NK-92 (cell line): ENCODE measurements around the gene SHPK.
"Not testable (repeated sequence)": the region's sequence is repeated elsewhere in the genome, so short reads cannot be mapped to it uniquely, and the experiment has no call there.

Experiments used
- DNase-seq: peaks from one replicate; lab custom pipeline; 2025; ENCODE audit not compliant: unreplicated experiment; lab: John Stamatoyannopoulos, UW

Gene SHPK

GRCh38 chr17:3590768-3591167 lies 45.3 kb downstream of the SHPK start:
- no peak for DNase-seq

DNA sequence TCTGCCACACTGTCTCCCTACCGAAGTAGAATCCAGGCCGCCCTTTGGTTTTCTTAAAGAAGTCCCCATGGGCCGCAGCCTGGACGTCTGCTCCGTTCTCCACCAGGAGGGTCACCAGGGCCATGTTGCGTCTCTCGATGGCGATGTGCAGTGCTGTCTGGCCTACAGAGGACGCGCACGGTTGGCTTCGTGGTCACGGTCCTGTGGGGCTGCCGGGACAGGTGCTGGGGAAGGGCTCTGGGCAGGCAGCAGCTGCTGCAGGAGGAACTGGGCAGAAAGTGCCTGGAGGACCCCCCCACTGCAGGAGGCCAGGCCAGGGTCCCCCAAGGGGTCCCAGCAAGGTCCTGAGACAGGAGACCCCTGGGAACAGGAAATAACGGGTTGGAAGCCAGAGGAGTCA lies 45.8 kb downstream of the SHPK start:
- DNase-seq = no peak

GRCh38 chr17:3589784-3590183 lies 46.3 kb downstream of the SHPK start:
- DNase-seq = no peak

GRCh38 chr17:3585826-3586225 lies 50.2 kb downstream of the SHPK start:
- no peak for DNase-seq

DNA sequence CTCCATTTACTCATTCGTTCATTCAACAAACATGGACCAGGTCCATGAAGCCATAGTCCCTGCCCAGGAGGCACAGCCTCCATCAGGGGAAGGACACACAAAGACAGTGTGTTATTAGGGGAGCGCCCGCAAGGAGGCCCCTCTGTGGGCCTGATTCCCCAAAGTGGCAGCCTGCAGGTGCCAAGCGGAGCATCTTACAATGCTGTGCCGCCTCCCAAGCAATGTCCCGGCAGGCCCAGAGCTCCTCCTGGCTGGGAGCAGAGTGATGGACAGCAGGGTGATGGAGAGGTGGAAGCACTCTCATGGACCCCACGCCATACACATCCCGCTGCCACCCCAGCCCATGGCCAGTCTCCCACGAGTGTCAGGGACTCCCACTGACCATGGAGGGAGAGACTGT lies 52.6 kb downstream of the SHPK start:
- no peak for DNase-seq

- DNase-seq = no peak
Observed at GRCh38 chr17:3582915-3583314, 53.1 kb downstream of the SHPK start.

DNA sequence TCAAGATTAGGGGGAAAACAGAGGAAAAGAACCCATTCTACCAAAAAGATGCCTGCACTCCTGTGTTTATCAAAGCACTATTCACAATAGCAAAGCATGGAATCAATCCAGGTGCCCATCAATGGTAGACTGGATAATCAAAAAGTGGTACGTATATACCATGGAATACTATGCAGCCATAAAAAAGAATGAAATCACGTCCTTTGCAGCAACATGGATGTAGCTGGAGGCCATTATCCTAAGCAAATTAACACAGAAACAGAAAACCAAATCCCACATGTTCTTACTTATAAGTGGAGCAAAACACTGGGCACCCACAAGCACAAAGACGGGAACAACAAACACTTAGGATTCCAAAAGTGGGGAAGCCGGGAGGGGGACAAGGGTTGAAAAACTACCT lies 57.4 kb downstream of the SHPK start:
- DNase-seq = not testable (repeated sequence)

GRCh38 chr17:3576970-3577369 lies 59.1 kb downstream of the SHPK start:
- DNase-seq = no peak

DNA sequence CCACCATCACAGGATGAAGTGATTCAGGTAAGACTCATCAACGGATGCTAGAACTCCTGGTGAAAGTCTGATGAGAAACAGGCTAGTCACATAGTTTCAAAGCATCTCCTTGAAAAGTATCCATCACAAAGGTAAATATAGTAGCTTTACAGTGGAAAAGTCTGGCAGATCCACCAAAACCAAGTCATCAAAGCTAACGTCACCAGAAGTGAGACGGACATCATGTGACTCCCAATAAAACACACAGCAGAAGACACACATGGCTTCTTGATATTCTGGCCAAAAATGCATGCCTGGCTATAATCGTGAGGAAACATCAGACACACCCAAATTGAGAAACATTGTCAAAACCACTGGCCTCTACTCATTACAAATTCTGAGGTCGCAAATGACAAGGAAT lies 60.5 kb downstream of the SHPK start:
- DNase-seq = no peak

- DNase-seq = no peak
Observed at GRCh38 chr17:3574231-3574630, 61.8 kb downstream of the SHPK start.

GRCh38 chr17:3573246-3574100 lies 62.6 kb downstream of the SHPK start:
- DNase-seq = no peak

- no peak for DNase-seq
Observed at GRCh38 chr17:3572231-3572630, 63.8 kb downstream of the SHPK start.

DNA sequence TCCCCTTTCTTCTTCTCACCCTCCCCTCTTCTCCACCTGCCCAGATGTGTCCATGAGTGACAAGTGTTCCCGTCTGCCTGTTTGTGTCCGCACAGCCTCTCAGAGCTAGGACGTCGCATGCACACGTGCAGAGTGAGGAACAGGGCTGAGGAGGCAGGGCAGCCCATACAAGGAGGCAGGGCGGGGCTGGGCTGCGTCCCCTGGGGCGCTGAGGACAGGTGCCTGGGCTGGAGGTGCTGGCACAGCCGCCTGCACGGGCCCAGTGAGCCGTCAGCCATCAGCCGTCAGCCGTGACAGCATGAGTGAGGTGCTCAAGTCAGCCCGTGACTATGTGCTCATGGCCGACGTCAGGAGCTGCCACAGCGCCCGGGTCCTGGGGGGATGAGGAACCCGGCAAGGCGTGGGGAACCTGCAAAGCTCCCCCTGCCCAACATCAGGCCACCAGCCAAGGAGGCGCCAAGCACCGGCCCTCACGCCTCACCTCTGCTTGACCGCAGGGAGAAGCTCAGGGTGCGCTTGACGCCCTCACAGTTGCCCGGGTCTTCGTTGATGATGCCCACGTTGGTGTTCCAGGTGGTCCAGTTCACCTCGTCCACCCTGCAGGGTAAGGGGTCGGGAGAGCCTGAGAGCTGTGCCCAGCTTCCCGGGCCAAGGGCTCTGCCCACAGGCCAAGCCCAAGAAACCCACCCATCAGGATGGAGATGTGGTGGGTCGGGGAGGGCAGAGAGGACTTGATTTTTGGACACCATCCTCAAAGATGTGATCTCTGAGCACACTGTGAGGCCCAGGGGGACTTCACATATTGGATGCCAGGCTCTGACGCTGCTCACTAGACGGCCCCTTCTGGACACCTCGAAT lies 64.8 kb downstream of the SHPK start:
- no peak for DNase-seq

DNA sequence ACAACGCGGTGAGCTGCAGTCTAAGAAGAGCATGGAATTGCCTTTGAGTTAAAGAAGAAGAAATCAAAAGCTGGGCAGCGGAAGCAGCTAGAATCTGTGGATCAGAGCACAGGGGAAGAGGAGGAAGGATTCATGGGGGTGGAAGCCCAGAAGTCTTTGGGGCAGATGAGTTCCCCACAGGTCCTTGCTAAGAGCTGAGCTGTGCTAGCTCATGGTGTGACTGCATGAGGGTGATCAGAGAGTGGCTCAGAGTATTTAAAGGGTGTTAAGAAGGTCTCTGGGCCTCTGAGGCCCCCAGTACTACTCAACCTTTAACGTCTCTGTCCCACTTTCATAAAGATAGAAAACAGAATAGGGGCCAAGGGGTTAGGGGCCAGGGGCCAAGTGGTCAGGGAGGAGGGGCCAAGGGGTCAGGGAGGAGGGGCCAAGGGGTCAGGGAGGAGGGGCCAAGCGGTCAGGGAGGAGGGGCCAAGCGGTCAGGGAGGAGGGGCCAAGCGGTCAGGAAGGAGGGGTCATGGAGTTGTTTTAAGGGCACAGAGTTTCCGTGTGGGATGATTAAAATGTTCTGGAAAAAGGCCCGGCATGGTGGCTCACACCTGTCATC lies 66.4 kb downstream of the SHPK start:
- no peak for DNase-seq

DNA sequence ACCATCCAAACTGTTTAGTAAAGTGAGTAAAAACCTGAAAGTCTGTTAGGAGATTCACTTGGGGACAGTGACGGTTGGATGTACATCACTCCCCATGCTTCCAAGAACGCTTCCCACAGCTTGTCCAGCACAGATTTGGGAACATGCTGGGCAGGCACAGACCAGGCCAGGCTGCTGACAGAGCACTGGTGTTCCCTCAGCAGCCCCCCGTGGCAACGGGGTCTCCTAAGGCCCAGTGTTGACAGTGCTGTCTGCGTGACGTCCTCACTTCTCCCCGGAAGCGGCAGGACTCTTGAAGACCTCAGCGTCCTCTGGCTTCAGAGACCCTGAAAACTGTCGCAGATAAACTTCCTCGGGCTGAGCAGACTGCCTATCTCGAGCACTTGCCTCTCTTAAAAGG lies 69.5 kb downstream of the SHPK start:
- no peak for DNase-seq

DNA sequence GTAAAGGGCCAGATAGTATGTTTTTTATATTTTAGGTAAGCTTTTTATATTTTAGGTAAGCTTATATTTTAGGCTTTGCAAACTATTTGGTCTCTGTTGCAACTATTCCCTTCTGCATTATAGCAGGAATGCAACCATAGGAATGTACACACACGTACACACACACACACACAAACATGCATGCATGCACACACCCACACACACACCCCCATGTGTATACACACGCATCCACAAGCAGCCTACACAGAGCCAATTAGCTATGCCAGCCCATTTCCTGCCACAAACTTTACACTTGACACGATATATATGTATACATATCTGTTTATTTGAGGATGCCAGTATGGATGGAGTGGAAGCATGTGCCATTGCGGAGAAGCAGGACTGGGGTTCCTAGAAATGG lies 70.9 kb downstream of the SHPK start:
- no peak for DNase-seq

- not testable (repeated sequence) for DNase-seq
Observed at GRCh38 chr17:3564241-3564640, 71.8 kb downstream of the SHPK start.

DNA sequence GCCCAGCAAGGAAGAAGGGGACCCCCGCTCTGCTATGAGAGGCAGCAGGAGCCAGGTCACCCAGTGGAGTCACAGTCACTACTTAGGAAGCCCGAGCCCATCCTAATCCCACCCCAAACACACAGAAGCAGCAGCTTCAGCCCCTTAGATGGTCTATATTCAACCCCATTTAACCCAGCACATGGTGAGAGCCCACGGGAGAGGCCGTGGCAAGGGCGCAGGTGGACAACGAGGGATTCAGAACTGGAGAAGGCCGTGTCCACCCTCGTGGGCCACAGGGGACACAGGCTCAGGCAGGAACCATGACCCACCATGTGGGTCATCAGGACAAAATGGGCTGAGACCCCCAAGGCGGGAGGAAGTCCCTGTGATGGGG lies 76.8 kb downstream of the SHPK start:
- no peak for DNase-seq

GRCh38 chr17:3558603-3559269 lies 77.3 kb downstream of the SHPK start:
- DNase-seq = no peak
